ENCODE results near the gene ZFP62. TPM values are rescaled to one million over a fixed set of nuclear protein-coding genes. Genes with fewer than 3 reads are reported as not detected.

The ZFP62 gene
- 10 to 100 TPM; 10.6 to 13.1 TPM for total RNA-seq

DNA sequence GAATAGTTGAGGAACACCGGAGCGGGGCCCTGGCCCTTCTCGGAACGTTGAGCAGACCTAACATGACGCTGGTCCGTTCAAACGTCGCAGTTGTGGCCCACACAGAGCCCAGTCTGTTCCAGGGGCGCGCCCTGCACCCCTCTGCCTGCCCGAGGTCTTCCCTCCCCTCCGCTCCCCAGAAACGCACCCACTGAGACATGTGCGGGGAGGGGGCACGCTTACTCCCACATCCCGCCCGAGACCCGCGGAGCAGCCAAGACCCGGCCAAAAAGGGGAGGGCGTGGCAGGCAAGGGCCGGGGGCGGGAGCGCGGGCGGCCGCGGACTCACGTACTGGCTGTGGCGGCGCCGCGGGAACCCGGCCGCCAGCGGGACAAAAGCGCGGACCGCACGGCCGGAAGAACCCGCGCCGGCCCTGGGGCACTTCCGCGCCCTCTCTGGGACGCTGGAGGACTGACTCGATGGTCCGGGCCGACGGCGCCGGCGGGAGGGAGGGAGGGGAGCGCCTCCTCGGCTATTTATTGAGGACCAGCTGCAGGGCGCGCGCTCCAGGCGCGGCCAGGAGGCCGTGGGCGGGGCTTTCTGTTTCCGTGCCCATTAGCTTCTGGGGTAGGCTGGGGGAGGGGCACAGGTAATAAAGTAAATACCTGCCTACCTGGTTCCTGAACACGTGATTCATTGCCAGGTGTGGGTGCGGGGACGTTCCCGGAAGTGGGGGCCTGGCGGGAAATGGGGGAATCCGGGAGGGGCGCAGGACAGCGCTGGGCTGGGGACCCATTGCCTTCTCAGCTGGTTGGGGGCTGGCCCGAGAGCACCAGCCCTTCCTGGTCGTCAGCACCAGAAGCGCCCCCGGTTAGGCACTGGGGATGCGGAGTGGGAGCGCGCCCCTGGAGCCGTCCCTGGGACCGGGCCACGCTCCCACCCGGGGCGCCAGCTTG, at the start of gene ZFP62:
TSS of gene ZFP62 (minus strand) at position 390 of the 936 bp plus-strand sequence. CDS start at position 333, 57 bp downstream.
- Histone ChIP-seq H3K27me3 (no peaks in the 10 kb centered on the region), H3K4me3 (peak within 1 kb of the TSS; percentile 84 to 91)
- peak; percentile 85 for DNase-seq (ENCODE audit: low spot score)

DNA sequence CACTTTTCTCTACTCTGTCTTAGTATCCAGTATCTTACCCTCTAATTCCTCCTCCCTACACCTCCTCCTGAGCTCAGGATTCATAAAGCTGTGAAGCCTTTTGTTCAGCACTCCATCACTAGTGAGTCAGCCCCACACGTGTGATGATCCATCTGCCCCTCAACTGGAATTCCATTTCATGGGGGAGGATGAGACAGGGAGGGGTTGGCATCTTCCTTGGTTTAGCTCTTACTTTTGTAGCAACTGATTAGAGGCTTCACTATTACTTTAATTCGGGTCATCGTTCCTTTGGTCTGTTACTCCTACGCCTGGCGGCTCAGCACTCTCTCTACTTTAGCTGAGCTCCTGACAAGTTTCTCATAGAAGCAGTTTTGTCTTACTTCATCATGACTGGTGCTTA, 49.7 kb upstream of the ZFP62 start:
- no peak overlapping the region for H3K4me3 ChIP-seq
- DNase-seq (ENCODE audit: low spot score) = no peak
- H3K27ac ChIP-seq = no peak overlapping the region
- no peaks in the 10 kb centered on the region for H3K4me1 ChIP-seq
- no peaks in the 10 kb centered on the region for H3K27me3 ChIP-seq
- no peaks in the 10 kb centered on the region for H3K9me3 ChIP-seq
- H3K36me3 ChIP-seq = no peaks in the 10 kb centered on the region
- TF ChIP-seq, protein P1, sequence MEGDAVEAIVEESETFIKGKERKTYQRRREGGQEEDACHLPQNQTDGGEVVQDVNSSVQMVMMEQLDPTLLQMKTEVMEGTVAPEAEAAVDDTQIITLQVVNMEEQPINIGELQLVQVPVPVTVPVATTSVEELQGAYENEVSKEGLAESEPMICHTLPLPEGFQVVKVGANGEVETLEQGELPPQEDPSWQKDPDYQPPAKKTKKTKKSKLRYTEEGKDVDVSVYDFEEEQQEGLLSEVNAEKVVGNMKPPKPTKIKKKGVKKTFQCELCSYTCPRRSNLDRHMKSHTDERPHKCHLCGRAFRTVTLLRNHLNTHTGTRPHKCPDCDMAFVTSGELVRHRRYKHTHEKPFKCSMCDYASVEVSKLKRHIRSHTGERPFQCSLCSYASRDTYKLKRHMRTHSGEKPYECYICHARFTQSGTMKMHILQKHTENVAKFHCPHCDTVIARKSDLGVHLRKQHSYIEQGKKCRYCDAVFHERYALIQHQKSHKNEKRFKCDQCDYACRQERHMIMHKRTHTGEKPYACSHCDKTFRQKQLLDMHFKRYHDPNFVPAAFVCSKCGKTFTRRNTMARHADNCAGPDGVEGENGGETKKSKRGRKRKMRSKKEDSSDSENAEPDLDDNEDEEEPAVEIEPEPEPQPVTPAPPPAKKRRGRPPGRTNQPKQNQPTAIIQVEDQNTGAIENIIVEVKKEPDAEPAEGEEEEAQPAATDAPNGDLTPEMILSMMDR (IDR thresholded peaks at IDR 0.05) = no peak

More for the DNA sequence above, at the start of gene ZFP62:
- no peaks in the 10 kb centered on the region for H3K36me3 ChIP-seq
- peaks cover 0 to 11% of the 10 kb centered on the region in 2 donors for H3K4me1 ChIP-seq
- TF ChIP-seq, protein P1 (IDR thresholded peaks at IDR 0.05) = no peak
- H3K27ac ChIP-seq = peak within 1 kb of the TSS; percentile 86 to 88
- no peaks in the 10 kb centered on the region for H3K9me3 ChIP-seq

DNA sequence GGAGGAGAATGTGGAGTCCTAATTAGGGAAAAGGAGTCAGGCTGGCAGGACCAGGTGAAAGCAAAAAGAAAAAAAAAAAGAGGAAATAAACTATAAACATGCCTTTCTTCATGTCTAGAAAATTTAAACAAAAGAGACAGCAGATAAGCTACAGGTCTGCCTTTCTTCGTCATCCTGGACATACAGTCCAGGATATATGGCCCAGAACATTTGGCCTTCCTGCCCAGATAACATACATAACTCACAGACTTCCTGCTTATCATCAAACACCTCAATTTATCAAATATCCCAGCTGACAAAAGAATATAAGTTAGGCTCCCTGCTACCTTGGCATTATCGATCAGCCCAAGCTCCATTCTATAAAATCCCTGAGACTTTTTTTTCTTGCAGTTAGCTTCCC, 49.1 kb upstream of the ZFP62 start:
- TF ChIP-seq, protein P1 (IDR thresholded peaks at IDR 0.05) = no peak
- DNase-seq (ENCODE audit: low spot score) = no peak

DNA sequence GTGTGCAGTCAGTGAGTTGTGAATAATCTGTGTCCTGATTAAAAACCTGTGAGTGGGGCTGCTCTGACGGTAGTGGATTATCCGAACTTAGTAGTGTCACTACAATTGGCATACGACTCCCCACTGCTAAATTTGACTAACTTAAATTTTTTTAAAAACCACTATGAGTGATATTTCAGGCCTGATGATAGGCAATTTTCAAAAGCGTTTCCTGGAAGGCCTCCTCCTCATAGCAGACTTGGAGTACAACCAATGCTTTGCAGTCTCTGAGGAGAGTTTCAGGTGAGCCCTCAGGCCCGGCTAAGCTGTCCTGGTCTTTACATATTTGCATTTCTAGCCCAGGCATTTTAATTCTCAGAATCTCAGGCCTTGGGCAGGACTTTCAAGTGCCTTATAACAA, 48.7 kb upstream of the ZFP62 start:
- Histone ChIP-seq H3K36me3 (no peaks in the 10 kb centered on the region), H3K27me3 (no peaks in the 10 kb centered on the region), H3K4me3 (no peak overlapping the region), H3K27ac (no peak overlapping the region), H3K4me1 (no peaks in the 10 kb centered on the region), H3K9me3 (no peaks in the 10 kb centered on the region)
- TF ChIP-seq, protein P1 (IDR thresholded peaks at IDR 0.05) = no peak
- DNase-seq (ENCODE audit: low spot score) = no peak

More for the DNA sequence above, 49.1 kb upstream of the ZFP62 start:
- H3K4me1 ChIP-seq = no peaks in the 10 kb centered on the region
- H3K27ac ChIP-seq = no peak overlapping the region
- H3K27me3 ChIP-seq = no peaks in the 10 kb centered on the region
- no peak overlapping the region for H3K4me3 ChIP-seq
- H3K36me3 ChIP-seq = no peaks in the 10 kb centered on the region
- H3K9me3 ChIP-seq = no peaks in the 10 kb centered on the region

DNA sequence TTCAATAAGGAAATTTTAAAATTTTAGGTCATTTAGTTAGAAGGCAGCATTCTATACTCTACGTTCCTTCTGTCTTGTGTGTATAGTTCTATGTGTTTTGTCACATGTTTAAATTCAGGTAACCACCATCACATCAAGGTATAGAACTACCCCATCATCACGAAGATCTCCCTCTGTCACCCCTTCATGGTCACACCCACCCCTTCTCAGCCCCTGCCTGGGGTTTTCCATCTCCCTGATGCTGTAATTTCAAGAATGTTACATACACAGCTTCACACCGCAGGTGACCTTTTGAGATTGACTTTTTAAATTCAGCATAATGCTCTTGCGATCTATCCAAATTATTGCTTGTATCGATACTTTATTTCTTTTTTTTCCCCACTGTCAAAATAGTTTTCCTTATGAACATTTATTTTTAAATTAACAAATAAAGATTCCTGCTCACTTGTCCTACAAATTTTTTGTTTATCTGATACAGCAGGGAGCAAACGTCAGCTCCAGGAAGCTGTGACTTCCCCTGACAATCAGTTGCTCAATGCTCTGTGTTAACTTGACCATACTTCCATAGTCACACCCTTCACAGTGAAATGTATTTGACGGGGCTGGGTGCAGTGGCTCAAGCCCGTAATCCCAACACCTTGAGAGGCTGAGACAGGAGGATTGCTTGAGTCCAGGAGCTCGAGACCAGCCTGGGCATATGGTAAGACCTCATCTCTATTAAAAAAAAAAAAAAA, 48.1 kb upstream of the ZFP62 start:
- H3K36me3 ChIP-seq = no peaks in the 10 kb centered on the region
- H3K27me3 ChIP-seq = no peaks in the 10 kb centered on the region
- no peaks in the 10 kb centered on the region for H3K4me1 ChIP-seq
- no peak for DNase-seq (ENCODE audit: low spot score)
- H3K4me3 ChIP-seq = no peak overlapping the region
- no peak overlapping the region for H3K27ac ChIP-seq
- TF ChIP-seq, protein P1 (IDR thresholded peaks at IDR 0.05) = no peak
- H3K9me3 ChIP-seq = no peaks in the 10 kb centered on the region

Data from right atrium auricular region (tissue), 2 donors.